Measurements from ENCODE around the gene ZNF385A.

The ZNF385A gene

DNA sequence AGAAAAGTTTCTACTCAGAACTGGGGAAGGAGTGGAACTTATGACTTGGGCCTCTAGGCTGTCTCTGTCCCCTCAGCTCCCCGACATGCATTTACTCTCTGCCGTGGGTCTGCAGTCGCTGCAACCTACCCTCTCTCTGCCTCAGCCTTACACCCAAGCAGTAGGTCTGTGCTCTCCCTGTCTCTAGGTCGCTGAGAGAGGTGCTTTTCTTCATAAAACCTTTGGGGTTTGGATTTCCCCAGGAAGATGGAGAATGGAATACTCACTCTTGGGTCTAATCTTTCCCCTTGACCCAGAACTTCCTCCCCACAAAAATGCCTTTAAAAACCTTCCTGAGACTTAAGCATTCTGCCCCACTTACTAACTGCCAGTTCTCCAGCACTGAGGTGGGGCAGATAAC is 33.2 kb downstream of the ZNF385A start:
- DNase-seq (ENCODE audit: low spot score): no peak
- TF ChIP-seq, protein P1, sequence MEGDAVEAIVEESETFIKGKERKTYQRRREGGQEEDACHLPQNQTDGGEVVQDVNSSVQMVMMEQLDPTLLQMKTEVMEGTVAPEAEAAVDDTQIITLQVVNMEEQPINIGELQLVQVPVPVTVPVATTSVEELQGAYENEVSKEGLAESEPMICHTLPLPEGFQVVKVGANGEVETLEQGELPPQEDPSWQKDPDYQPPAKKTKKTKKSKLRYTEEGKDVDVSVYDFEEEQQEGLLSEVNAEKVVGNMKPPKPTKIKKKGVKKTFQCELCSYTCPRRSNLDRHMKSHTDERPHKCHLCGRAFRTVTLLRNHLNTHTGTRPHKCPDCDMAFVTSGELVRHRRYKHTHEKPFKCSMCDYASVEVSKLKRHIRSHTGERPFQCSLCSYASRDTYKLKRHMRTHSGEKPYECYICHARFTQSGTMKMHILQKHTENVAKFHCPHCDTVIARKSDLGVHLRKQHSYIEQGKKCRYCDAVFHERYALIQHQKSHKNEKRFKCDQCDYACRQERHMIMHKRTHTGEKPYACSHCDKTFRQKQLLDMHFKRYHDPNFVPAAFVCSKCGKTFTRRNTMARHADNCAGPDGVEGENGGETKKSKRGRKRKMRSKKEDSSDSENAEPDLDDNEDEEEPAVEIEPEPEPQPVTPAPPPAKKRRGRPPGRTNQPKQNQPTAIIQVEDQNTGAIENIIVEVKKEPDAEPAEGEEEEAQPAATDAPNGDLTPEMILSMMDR (IDR thresholded peaks at IDR 0.05; ENCODE audit: extremely low read depth, missing control alignments): no peak

DNA sequence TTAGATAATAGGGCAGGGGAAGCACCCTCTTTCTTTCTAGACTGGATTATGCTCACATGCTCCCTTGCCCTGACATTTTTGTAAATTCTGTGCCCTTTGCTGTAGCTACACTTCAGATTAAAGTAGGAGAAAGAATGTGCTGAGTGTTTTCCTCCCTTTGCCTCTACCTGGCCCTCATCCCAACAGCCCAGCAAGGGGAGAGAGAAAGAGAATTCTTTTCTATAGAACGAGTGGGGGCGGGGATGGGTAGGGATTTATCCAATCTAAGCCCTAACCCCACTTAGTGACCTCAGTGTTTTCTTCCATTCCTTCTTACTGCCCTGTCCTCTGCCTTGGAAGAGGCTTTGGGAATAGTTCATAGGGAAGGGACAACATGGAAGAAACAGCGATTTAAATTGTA is 33.8 kb downstream of the ZNF385A start:
- no peak for DNase-seq (ENCODE audit: low spot score)
- TF ChIP-seq, protein P1 (IDR thresholded peaks at IDR 0.05; ENCODE audit: extremely low read depth, missing control alignments): no peak

DNA sequence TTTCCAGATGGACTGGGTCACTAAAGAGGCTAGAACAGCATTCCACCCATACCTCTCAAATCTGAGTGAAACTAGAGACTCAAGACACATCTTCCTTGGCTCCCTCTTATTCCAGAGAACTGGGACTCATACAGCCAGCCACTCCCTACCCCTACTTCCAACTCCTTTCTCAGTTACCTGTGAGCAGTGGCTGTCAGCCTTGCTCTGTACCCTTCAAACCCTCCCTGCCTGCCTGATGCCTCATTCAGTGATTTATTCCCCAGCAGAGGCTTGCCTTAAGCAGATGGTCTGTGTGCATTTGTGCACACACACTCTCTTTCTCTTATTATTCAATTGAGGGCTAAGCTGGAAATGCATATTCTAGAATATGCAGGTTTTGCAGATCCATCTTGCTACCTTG is 34.9 kb downstream of the ZNF385A start:
- TF ChIP-seq, protein P1 (IDR thresholded peaks at IDR 0.05; ENCODE audit: extremely low read depth, missing control alignments): no peak
- DNase-seq (ENCODE audit: low spot score): no peak

DNA sequence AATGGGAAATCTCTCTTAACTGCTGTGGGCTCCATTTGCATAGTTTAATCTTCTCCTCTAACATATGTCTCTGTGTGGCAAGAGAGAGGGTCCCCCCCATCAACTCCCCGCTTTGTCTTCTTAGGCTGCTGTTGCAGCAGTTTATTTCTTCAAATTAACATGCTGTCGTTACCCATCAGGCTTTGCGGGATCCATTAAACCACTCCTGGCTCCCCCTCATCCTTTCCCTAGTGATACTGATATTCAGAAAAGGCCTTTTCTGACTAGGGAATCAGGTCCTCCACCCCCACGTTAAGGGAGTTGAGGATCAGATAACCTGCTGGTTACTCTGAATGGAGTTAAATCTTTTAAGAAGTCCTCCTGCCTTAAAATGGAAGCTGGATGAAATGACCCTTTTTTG is 35.5 kb downstream of the ZNF385A start:
- no peak for DNase-seq (ENCODE audit: low spot score)

DNA sequence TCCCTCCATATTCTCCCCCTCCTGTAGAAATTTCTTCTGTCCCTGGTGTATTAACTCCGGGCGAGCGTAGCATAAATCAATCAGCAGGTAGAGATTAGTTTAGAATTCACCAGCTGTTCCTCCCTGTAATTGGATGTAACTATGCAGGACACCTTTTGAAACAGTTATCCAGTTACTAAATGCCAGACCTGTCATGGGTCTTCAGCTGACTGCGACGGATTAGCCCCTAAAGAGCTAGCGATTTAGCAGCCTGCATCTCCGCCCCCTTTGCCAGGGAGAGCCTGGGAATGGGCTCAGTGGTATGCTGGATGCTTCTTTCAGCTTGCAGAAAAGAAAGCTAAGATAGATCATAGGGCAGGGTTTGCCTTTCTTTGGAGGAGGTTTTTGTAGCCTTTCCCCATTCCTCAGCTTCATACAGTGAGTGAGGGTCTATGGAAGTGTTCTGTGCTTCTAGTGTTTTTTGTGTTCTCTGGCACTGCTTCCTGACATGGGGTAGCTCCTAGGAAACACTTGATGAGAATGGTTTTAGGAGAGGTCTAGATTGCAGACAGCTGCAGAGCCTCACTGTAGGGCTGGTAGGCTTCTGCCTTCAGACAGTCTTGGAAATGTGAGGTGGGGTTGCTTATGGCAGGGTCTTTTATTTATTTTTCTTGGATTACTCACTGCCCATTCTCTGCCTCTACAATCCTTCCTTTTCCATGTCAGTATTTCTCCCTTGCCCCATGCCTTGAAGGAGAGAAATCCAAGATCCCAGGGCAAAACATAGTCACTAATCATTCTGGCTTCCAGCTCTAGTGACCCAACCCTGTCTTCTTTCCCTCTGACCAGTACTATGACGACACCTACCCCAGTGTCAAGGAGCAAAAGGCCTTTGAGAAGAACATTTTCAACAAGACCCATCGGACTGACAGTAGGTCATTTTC is 42.9 kb downstream of the ZNF385A start:
- TF ChIP-seq, protein P1 (IDR thresholded peaks at IDR 0.05; ENCODE audit: extremely low read depth, missing control alignments): no peak
- no peak for DNase-seq (ENCODE audit: low spot score)

More for the DNA sequence above, 35.5 kb downstream of the ZNF385A start:
- TF ChIP-seq, protein P1 (IDR thresholded peaks at IDR 0.05; ENCODE audit: extremely low read depth, missing control alignments): no peak

DNA sequence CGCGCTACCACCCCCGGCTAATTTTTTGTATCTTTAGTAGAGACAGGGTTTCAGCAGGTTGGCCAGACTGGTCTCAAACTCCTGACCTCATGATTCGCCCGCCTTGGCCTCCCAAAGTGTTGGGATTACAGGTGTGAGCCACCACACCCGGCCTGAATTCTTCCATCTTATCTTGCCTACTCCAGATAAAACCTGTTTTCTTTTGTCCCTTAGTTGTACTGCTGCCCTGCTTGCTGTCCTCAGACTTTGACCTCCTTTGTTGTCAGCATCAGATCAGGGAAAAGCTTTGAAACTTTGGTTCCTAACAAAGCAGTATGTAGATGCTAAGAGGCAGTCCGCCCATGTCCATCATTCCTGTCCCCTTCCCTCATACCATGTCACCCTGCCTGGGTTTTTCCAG is 43.7 kb downstream of the ZNF385A start:
- no peak for DNase-seq (ENCODE audit: low spot score)
- TF ChIP-seq, protein P1 (IDR thresholded peaks at IDR 0.05; ENCODE audit: extremely low read depth, missing control alignments): no peak

DNA sequence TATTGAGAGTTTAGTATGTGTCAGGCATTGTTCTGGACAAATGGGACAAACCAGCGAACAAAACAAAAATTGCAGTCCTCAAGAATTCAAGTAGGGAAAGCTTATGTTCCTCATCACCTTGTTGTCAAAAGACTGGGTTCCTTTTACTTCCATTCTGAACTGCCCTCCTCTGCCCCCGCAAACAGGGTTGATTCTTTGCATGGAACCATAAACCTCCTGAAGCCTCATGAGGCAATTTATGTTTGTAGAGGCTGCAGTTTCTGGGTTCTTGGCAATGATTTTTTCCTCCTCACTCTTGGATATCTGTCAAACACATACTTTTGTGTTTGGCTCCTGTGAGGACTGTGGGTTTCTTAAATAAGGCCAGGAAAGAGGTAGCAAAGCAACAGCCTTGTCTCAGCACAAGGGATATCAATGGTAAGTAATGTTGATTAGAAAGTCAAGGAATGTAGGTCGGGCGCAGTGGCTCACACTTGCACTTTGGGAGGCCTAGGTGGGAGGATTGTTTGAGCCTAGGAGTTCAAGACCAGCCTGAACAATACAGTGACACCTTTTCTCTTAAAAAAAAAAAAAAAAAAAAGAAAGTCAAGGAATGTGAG is 45.7 kb downstream of the ZNF385A start:
- TF ChIP-seq, protein P1 (IDR thresholded peaks at IDR 0.05; ENCODE audit: extremely low read depth, missing control alignments): no peak
- no peak for DNase-seq (ENCODE audit: low spot score)
